ENCODE results near the gene ACKR2. TPM values are rescaled to one million over a fixed set of nuclear protein-coding genes. Genes with fewer than 3 reads are reported as not detected.
"Not testable (repeated sequence)": the region's sequence is repeated elsewhere in the genome, so short reads cannot be mapped to it uniquely, and the experiment has no call there.

ACKR2 gene
- total RNA-seq, 6 experiments from 2014 or later: 17.0 to 36.1 (median 23.0) TPM

DNA sequence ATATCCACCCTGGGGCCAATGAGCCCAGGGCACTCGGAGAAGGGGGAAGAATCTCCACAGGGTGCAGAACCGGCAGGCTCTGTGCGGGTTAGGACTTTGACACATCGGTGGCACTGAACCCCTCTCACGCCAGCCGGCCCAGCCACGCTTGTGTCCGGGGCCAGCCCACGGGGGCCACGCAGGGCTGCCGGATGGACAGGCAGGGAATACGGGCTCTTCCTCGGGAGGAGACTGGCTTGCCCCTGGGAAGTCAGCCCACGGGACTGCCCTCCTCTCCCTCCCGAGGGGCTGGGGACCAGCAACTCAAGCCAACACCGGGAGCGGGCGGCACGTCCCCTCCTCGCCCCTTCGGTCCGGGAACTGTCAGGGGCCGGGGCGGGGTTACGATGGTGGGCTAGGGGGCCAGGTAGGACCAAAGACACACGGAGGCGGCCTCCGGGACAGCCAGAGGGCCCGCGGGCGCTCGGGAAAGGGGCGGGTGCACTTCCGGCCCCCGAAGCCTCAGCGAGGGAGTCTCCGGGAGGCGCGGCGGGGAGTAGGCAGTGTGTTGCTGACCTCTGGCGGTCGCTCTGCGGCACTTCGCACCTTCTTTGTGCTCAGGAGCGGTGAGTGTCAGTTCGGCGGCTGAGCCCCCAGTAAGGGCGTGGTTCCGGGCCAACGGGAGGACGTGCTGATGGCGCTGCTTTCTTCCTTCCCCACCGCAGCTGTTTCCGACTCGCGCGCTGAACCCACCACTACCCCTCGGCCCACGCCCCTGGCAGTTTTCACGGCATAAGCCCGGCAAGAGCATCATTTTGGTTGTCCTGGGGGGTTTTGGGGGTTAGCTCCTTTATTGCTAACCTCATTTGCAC, 71.6 kb downstream of the ACKR2 start:
- H3K27ac ChIP-seq: peak overlapping the region; percentile 74 to 93 (median 88)
- no peaks in the 10 kb centered on the region for H3K9me3 ChIP-seq
- peak; percentile 59 for TF ChIP-seq POLR2A (IDR thresholded peaks at IDR 0.05)
- TF ChIP-seq CTCF (IDR thresholded peaks at IDR 0.05): peak; percentile 90 to 96 (median 92)
- intact Hi-C loops (cut with DNase I): no loop called here
- peak overlapping the region; percentile 40 to 78 (median 64) for H3K4me3 ChIP-seq
- no peaks in the 10 kb centered on the region for H3K27me3 ChIP-seq
- 5% methylated on average over 25 of the region's 61 CpGs for WGBS (ENCODE audit: insufficient coverage, low coverage, low lambda C conversion rate, missing lambda C conversion rate)
- no peaks in the 10 kb centered on the region for H3K36me3 ChIP-seq
- peaks cover 0 to 30% (median 10%) of the 10 kb centered on the region in 4 donors for H3K4me1 ChIP-seq
- peak; percentile 91 to 98 (median 96) for ATAC-seq
- DNase-seq: peak; percentile 87 to 90 (median 87)

DNA sequence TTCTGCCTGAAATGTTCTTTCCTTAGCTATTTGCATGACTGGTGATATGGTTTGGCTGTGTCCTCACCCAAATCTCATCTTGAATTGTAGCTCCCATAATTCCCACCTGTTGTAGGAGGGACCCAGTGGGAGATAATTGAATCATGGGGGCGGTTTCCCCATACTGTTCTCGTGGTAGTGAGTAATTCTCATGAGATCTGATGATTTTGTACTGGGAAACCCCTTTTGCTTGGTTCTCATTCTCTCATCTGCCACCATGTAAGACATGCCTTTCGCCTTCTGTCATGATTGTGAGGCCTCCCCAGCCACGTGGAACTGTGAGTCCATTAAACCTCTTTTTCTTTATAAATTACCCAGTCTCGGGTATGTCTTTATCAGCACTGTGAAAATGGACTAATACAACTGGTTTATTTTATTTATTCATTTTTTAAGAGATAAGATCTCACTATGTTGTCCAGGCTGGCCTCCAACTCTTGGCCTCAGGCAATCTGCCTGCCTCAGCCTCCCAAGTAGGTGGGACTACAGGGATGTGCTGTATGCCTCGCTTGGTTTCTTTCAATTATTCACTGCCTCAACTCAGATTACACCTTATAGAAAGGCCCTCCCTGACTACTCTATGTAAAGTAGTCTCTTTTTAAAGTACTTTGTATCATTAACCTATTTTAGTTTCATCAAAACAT, 74.1 kb downstream of the ACKR2 start:
- WGBS (ENCODE audit: insufficient coverage, low coverage, low lambda C conversion rate, missing lambda C conversion rate): 86% methylated on average over 5 of the region's 6 CpGs
- H3K36me3 ChIP-seq; H3K4me3 ChIP-seq; intact Hi-C loops (cut with DNase I); DNase-seq; ATAC-seq; H3K4me1 ChIP-seq; H3K9me3 ChIP-seq; H3K27me3 ChIP-seq; H3K27ac ChIP-seq: not testable (repeated sequence)

DNA sequence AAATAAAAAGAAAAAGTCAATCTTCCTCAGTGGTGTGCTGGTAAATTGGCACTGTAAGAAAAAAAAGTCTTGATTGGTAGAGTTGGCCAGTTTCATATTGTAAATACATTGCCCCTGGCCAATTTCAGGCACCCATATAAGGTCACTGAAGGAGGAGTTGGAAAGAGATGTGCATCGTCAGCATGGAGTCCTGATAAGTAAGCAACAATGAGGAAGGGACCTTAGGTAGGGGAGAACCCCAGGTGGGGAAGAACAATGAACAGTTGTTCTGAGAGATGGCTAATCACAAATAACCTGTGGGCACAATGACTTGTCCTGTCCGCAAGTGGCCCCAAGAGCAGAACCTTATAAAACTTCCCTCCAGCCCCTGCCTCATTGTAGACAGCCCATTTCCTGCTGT, 75.1 kb downstream of the ACKR2 start:
- no peaks in the 10 kb centered on the region for H3K27me3 ChIP-seq
- no peak overlapping the region for H3K27ac ChIP-seq
- no peak for DNase-seq
- H3K4me3 ChIP-seq: no peak overlapping the region
- TF ChIP-seq POLR2A (IDR thresholded peaks at IDR 0.05) (no peak), CTCF (IDR thresholded peaks at IDR 0.05) (no peak)
- H3K4me1 ChIP-seq: peaks cover 0 to 7% (median 0%) of the 10 kb centered on the region in 4 donors
- 70% methylated on average over 2 of the region's 2 CpGs for WGBS (ENCODE audit: insufficient coverage, low coverage, low lambda C conversion rate, missing lambda C conversion rate)
- no peaks in the 10 kb centered on the region for H3K9me3 ChIP-seq
- ATAC-seq: no peak
- H3K36me3 ChIP-seq: no peaks in the 10 kb centered on the region
- intact Hi-C loops (cut with DNase I): no loop called here

- intact Hi-C loops (cut with DNase I): no loop called here
- Histone ChIP-seq H3K36me3 (no peaks in the 10 kb centered on the region), H3K4me3 (no peak overlapping the region), H3K27me3 (no peaks in the 10 kb centered on the region), H3K9me3 (no peaks in the 10 kb centered on the region), H3K4me1 (peaks cover 0 to under 1% (median 0%) of the 10 kb centered on the region in 4 donors), H3K27ac (no peak overlapping the region)
- DNase-seq (no peak), ATAC-seq (no peak)
- TF ChIP-seq POLR2A (IDR thresholded peaks at IDR 0.05) (no peak), CTCF (IDR thresholded peaks at IDR 0.05) (no peak)
- 89% methylated on average over 1 of the region's 1 CpG for WGBS (ENCODE audit: insufficient coverage, low coverage, low lambda C conversion rate, missing lambda C conversion rate)
Observed at GRCh38 chr3:42886294-42886822, 77.1 kb downstream of the ACKR2 start.

DNA sequence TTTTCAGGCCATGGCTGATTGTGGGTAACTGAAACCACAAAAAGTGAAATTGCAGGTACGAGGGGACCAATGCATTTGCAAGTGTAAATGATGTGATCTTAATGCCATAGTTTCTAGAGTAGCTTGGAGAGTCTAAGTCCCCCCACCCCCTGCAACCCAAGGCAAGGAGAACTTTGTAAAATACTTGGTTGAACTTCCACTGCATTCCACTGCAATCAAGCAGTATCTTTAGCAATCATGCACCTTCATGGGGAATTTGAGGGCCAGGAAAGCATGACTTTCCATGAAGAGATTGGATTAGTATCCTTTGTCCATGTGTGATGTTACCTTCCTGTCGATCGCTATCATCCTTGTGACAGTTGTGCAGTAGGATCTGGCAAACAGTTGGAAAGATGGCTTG, 77.8 kb downstream of the ACKR2 start:
- intact Hi-C loops (cut with DNase I): no loop called here
- TF ChIP-seq POLR2A (IDR thresholded peaks at IDR 0.05) (no peak), CTCF (IDR thresholded peaks at IDR 0.05) (no peak)
- 90% methylated on average over 3 of the region's 3 CpGs for WGBS (ENCODE audit: insufficient coverage, low coverage, low lambda C conversion rate, missing lambda C conversion rate)

More for the DNA sequence above, 77.8 kb downstream of the ACKR2 start:
- no peaks in the 10 kb centered on the region for H3K9me3 ChIP-seq
- H3K4me1 ChIP-seq: no peaks in the 10 kb centered on the region
- H3K36me3 ChIP-seq: no peaks in the 10 kb centered on the region
- no peak overlapping the region for H3K27ac ChIP-seq
- ATAC-seq (no peak), DNase-seq (no peak)
- H3K4me3 ChIP-seq: no peak overlapping the region
- no peaks in the 10 kb centered on the region for H3K27me3 ChIP-seq
